ENCODE data around the gene NRG4.

NRG4 gene

GRCh38 chr15:76011627-76012551 is at the start of gene NRG4:
NRG4 (minus strand) TSS chr15:76012424; CDS start chr15:76011230, 1,194 bp downstream.
- TF ChIP-seq, protein P1, sequence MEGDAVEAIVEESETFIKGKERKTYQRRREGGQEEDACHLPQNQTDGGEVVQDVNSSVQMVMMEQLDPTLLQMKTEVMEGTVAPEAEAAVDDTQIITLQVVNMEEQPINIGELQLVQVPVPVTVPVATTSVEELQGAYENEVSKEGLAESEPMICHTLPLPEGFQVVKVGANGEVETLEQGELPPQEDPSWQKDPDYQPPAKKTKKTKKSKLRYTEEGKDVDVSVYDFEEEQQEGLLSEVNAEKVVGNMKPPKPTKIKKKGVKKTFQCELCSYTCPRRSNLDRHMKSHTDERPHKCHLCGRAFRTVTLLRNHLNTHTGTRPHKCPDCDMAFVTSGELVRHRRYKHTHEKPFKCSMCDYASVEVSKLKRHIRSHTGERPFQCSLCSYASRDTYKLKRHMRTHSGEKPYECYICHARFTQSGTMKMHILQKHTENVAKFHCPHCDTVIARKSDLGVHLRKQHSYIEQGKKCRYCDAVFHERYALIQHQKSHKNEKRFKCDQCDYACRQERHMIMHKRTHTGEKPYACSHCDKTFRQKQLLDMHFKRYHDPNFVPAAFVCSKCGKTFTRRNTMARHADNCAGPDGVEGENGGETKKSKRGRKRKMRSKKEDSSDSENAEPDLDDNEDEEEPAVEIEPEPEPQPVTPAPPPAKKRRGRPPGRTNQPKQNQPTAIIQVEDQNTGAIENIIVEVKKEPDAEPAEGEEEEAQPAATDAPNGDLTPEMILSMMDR (IDR thresholded peaks at IDR 0.05; ENCODE audit: low read depth, low read length) = no peak
- peak; percentile 2 to 5 for DNase-seq (ENCODE audit: low read depth in 2 of 2)
- H3K4me3 ChIP-seq (replicated peaks in 1 of 2; ENCODE audit: low read depth in 2 of 2, low read length in 2 of 2) = no peak within 1 kb of the TSS

DNA sequence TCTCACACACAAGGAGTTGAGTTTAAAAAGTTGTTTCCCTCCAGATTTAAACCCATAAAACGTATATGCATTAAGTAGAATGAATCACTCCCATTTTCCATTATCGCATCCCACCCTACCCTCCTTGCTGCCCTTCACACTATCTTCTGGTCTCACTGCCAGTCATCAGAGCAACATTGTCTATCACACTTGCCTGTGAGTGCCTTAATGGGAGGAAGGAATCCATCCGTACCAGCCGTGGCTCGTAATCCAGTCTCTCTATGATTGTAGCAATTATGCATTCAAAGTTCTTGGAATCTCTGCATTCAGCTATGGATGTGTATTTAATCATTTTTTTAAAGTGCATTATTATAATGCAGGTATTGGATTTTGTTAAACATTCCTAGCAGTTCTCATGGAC is 49.5 kb upstream of the NRG4 start:
- no peak for DNase-seq (ENCODE audit: low read depth in 2 of 2)
- TF ChIP-seq, protein P1 (IDR thresholded peaks at IDR 0.05; ENCODE audit: low read depth, low read length) = no peak
- no peak overlapping the region for H3K4me3 ChIP-seq (replicated peaks in 1 of 2; ENCODE audit: low read depth in 2 of 2, low read length in 2 of 2)

DNA sequence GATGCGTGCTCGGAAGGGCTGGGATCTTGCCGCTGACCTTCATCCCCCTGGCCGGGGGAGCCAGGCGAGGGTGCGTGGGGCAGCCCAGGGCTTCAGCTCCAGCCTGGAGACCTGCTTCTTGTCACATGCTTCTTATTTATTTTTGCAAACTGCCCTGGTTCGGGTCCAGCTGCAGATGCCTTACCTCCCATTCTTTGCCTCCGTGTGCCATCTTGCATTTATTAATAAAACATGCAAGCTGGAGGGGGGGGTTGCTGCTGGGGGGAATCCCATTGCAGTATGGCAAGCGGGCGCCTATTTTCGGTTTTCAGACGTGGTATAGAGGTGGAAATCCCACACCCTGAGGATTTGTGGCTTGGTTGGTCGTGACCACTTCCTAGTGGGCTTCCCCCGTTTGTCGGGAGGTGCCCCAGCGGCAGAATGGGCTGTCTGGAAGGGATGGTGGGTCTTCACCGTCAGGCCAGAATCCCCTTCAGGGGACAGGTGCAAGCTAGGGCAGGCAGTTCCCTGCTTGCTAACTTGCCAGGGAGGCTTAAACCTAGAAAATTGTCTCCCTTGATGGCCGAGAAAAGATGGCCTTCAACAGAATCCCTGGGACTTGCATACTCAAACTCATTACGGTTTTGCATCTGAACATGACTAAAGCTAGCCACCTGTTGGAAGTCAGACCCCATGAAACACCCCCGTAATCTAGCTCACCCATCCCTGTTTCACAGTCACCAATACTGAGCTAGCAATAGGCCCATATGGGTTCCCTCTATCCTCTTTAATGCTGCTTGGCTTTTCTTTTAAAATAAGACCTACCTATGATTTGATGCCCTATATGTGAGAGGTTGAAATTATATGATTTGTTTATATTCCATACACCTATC is 48.1 kb upstream of the NRG4 start:
- TF ChIP-seq, protein P1 (IDR thresholded peaks at IDR 0.05; ENCODE audit: low read depth, low read length) = no peak
- DNase-seq (ENCODE audit: low read depth in 2 of 2) = no peak
- peak overlapping the region; percentile 41 to 46 for H3K4me3 ChIP-seq (replicated peaks in 1 of 2; ENCODE audit: low read depth in 2 of 2, low read length in 2 of 2)

DNA sequence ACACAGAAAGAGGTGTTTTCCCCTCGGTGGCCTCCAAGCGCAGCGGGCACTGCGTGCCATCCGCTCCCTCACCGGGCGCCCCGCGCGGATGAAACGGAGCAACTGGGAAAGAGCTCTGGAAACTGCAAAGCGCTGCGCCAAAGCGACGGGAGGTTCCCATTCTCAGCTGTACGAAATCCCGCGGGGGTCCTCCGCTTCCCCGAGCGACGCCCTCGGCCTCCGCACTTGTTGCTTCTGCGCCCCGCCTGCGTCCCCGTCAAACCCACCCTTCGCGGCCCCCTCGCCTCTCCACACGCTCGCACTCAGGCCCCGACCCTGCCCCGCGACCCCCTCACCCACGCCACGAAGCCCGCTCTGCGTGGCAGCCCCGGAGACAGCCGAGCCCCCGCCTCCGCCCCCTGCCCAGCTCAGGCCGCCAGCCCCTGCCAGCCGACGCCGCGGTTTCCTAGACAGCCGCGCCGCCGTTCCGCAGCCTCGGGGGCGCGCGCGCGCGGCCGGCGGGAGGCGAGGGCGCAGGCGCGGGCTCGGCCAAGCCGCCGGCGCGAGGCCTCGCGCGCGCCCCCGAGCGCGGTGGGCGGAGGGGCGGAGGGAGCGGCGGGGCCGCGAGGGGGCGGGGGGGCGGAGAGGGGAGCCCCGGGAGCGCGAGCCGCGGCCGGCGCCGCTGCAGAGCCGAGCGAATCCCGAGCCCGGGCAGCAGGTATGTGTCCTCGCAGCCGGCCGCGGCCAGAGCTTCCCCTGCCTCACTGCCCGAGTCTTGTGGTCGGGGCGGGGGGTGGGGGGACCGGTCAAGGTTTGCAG is 47.3 kb upstream of the NRG4 start, which contains the start of gene TMEM266:
TSS of gene TMEM266 (plus strand) at position 666 of the 798 bp plus-strand sequence. CDS start 74,279 bp downstream, outside the sequence.
- peak within 1 kb of the TSS; percentile 46 to 53 for H3K4me3 ChIP-seq (replicated peaks in 1 of 2; ENCODE audit: low read depth in 2 of 2, low read length in 2 of 2)
- DNase-seq (ENCODE audit: low read depth in 2 of 2) = peak in 1 of 2 donors; percentile 9
- TF ChIP-seq, protein P1 (IDR thresholded peaks at IDR 0.05; ENCODE audit: low read depth, low read length) = no peak

DNA sequence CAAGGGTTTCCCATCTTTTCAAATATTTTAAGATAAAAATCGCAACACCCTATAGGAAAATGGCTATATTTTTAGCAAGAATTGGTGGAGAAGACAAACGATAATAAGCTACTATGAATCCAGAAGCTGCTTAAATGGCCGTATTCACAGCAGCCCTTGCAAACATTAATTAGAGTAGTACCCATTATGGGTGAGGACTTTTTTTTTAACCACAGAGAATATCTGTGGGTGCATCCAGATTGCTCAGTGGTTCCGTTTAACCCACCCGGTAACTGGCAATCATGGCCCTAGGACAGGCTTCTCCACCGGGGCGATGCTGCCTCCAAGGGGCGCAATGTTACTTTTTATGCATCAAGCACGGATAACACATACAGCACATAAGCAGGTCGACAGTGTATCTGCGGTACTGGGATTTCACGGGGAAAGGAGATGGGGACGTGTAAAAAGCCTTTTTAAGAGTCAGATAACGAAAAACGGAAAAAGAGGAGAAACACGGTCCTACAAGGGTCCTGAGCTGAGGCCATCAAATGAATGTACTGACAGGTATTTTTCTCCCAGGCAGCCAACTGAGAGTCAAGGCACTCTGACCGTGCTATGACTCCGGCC is 46.6 kb upstream of the NRG4 start:
- TF ChIP-seq, protein P1 (IDR thresholded peaks at IDR 0.05; ENCODE audit: low read depth, low read length) = peak; percentile 1
- peak overlapping the region; percentile 46 to 53 for H3K4me3 ChIP-seq (replicated peaks in 1 of 2; ENCODE audit: low read depth in 2 of 2, low read length in 2 of 2)
- DNase-seq (ENCODE audit: low read depth in 2 of 2) = peak in 1 of 2 donors; percentile 23
